HepG2 (cell line): ENCODE results near the gene GAPDH. TPM values are rescaled to one million over a fixed set of nuclear protein-coding genes. Genes with fewer than 3 reads are reported as not detected.

Experiments
- ATAC-seq: fragments of 200-7000 bp; cut with Tn5 transposase; 3 replicates; pipeline ENCODE4 v1.9.1; 2020; ENCODE audit warnings: mild to moderate bottlenecking, moderate library complexity
- BruUV-seq: library from RNA; stranded (reverse); fragments of 400-500 nt; replicated peaks from 2 replicates; lab custom pipeline; 2021; lab: Mats Ljungman, UMichigan
- CTCF ChIA-PET: fragments of 300-600 bp; formaldehyde crosslinking; extraction: SDS; loops from one replicate; lab custom pipeline; 2021; ENCODE audit warnings: low total read pairs, inconsistent platforms, low intra/inter-chr PET ratio; lab: Yijun Ruan, JAX
- POLR2A ChIA-PET: fragments of 350-600 bp; sonication (Branson Sonifier 250); formaldehyde crosslinking; loops from one replicate; lab custom pipeline; 2020; ENCODE audit warnings: antibody characterized with exemption, inconsistent platforms; lab: Yijun Ruan, JAX
- DNase-seq: peaks from one replicate; pipeline ENCODE4 v3.0.0-alpha.2; 2015; ENCODE audit warnings: low spot score
- FAIRE-seq: peaks from 3 replicates; lab custom pipeline; 2011; peaks lifted over from hg19 to GRCh38; lab: Jason Lieb, UNC
- H2AFZ ChIP-seq: one replicate; pipeline ENCODE4 v1.6.1; 2011; ENCODE audit warnings: low read length, inconsistent platforms
- H3K27ac ChIP-seq: fragments of 300-600 bp; 3 replicates; pipeline ENCODE4 v1.8.0; 2011; ENCODE audit warnings: mixed run types, mild to moderate bottlenecking, mixed read lengths, low read length, inconsistent platforms; ENCODE audit not compliant: insufficient read depth; ENCODE audit errors: extremely low read length
- H3K27me3 ChIP-seq, 2 experiments: fragments of 200-600 bp in 1 of 2; 2 replicates in 1 of 2; 3 replicates in 1 of 2; pipeline versions ENCODE4 v1.6.0 to v1.8.0; 2011; ENCODE audit warnings: low read length in 2 of 2, mild to moderate bottlenecking in 2 of 2, moderate library complexity in 2 of 2, inconsistent platforms in 1 of 2; ENCODE audit not compliant: insufficient read depth in 2 of 2, control insufficient read depth in 1 of 2
- H3K36me3 ChIP-seq, 2 experiments: fragments of 200-600 bp in 1 of 2; replicated peaks in 1 of 2; 2 replicates in 1 of 2; 3 replicates in 1 of 2; pipeline versions ENCODE4 v1.5.1 to v1.8.0; 2011; ENCODE audit warnings: low read length in 2 of 2, inconsistent platforms in 1 of 2; ENCODE audit not compliant: insufficient read depth in 2 of 2, control insufficient read depth in 1 of 2
- H3K4me1 ChIP-seq: 2 replicates; pipeline ENCODE4 v1.5.1; 2012; ENCODE audit warnings: low read length, inconsistent platforms; ENCODE audit not compliant: insufficient read depth
- H3K4me2 ChIP-seq: 2 replicates; pipeline ENCODE4 v1.6.0; 2011; ENCODE audit warnings: low read depth, low read length, inconsistent platforms
- H3K4me3 ChIP-seq, 3 experiments: fragments of 200-600 bp in 1 of 3; sonication (generic), shearing (Covaris generic) in 1 of 3; replicated peaks in 1 of 3; 2 replicates each; pipeline ENCODE4 v1.5.1; 2011 to 2016; ENCODE audit warnings: low read length in 3 of 3, inconsistent platforms in 2 of 3, low read depth in 2 of 3, mild to moderate bottlenecking in 2 of 3, control low read depth in 1 of 3, mixed read lengths in 1 of 3; ENCODE audit not compliant: insufficient read depth in 1 of 3
- H3K79me2 ChIP-seq: one replicate; pipeline ENCODE4 v1.6.1; 2011; ENCODE audit warnings: low read length, inconsistent platforms; ENCODE audit not compliant: insufficient read depth
- H3K9ac ChIP-seq: 2 replicates; pipeline ENCODE4 v1.6.0; 2011; ENCODE audit warnings: mild to moderate bottlenecking, low read depth, low read length, inconsistent platforms; ENCODE audit not compliant: insufficient read depth
- H3K9me3 ChIP-seq: 2 replicates; pipeline ENCODE4 v1.5.1; 2012; ENCODE audit warnings: mild to moderate bottlenecking, low read length
- H4K20me1 ChIP-seq: 2 replicates; pipeline ENCODE4 v1.6.0; 2011; ENCODE audit warnings: inconsistent platforms, mild to moderate bottlenecking, low read length, moderate library complexity; ENCODE audit not compliant: insufficient read depth
- FOXM1 ChIP-seq: sonication (generic); formaldehyde crosslinking; IDR thresholded peaks from 2 replicates; pipeline ENCODE4 v1.5.0; 2020; ENCODE audit warnings: missing genetic modification reagents
- HES4 ChIP-seq: sonication (generic); formaldehyde crosslinking; IDR thresholded peaks from 2 replicates; pipeline ENCODE4 v1.9.0; 2021; ENCODE audit warnings: mild to moderate bottlenecking, missing genetic modification reagents, borderline replicate concordance
- TFDP2 ChIP-seq: sonication (generic); formaldehyde crosslinking; IDR thresholded peaks from 2 replicates; pipeline ENCODE4 v1.4.0; 2020; ENCODE audit warnings: missing genetic modification reagents
- ZMYM4 ChIP-seq: sonication (generic); formaldehyde crosslinking; IDR thresholded peaks from 2 replicates; pipeline ENCODE4 v1.8.1; 2023; ENCODE audit warnings: mild to moderate bottlenecking, missing genetic modification reagents
- ZNF234 ChIP-seq: sonication (generic); formaldehyde crosslinking; conservative IDR thresholded peaks from 2 replicates; pipeline ENCODE4 v1.5.1; 2020; ENCODE audit warnings: mild to moderate bottlenecking, missing genetic modification reagents
- ZNF567 ChIP-seq: sonication (generic); formaldehyde crosslinking; IDR thresholded peaks from 2 replicates; pipeline ENCODE4 v1.8.1; 2023; ENCODE audit warnings: mild to moderate bottlenecking, missing genetic modification reagents, borderline replicate concordance
- ZNF577 ChIP-seq: sonication (generic); formaldehyde crosslinking; IDR thresholded peaks from 2 replicates; pipeline ENCODE4 v1.4.0; 2020; ENCODE audit warnings: mild to moderate bottlenecking, low read depth, missing genetic modification reagents, borderline replicate concordance
- ZNF615 ChIP-seq: sonication (generic); formaldehyde crosslinking; IDR thresholded peaks from 2 replicates; pipeline ENCODE4 v1.5.0; 2020; ENCODE audit warnings: mild to moderate bottlenecking, missing genetic modification reagents, borderline replicate concordance
- WGBS: methylation state at CpG from one replicate; pipeline ENCODE4 v1.1.6; 2017; ENCODE audit warnings: low lambda C conversion rate; 5-methylcytosine and 5-hydroxymethylcytosine counted together
- in situ Hi-C: cut with HindIII; loops from 2 replicates; pipeline ENCODE4 v1.10.0; 2017; ENCODE audit warnings: low pct_unique_long_range_greater_than_20kb; ENCODE audit not compliant: extremely low pct_ligation_motif_present
- intact Hi-C: fragments of 100-400 bp; cut with micrococcal nuclease; formaldehyde crosslinking; loops from one replicate; pipeline ENCODE4 v1.10.0; 2022; ENCODE audit not compliant: unreplicated experiment
- polyA plus RNA-seq, 8 experiments: library from polyadenylated mRNA; depleted of rRNA in 3 of 8; stranded (reverse) in 7 of 8; unstranded in 1 of 8; fragments of >200 nt; fragmentation: Illumina TruSeq in 4 of 8; extraction: Trizol in 4 of 8; gene quantifications; 2 replicates each; pipeline versions ENCODE4 v1.2.1 to v1.2.3, GENCODE V29; 2011 to 2016; ENCODE audit warnings: low read depth in 4 of 8, missing spikeins in 1 of 8, mixed read lengths in 1 of 8; ENCODE audit not compliant: insufficient read depth in 1 of 8
- total RNA-seq, 5 experiments: library from RNA; depleted of rRNA; stranded (reverse); fragments of >200 nt; fragmentation: Illumina TruSeq; extraction: Trizol; gene quantifications; 2 replicates each; pipeline ENCODE4 v1.2.3, GENCODE V29; 2016; ENCODE audit warnings: low read depth in 1 of 5
- TF ChIP-seq, protein P1 (sequence below): sonication (generic); formaldehyde crosslinking; IDR thresholded peaks from 2 replicates; pipeline ENCODE4 v1.4.0; 2020; ENCODE audit warnings: missing genetic modification reagents
- TF ChIP-seq, protein P2 (sequence below): sonication (generic); formaldehyde crosslinking; IDR thresholded peaks from 2 replicates; pipeline ENCODE4 v1.4.0; 2020; ENCODE audit warnings: mild to moderate bottlenecking, missing genetic modification reagents

GAPDH gene
- total and polyA plus RNA-seq, 2 of the 13 experiments (the other 11 are each of a cell fraction or from before 2014, with no cell fraction given), result 3,038 to 12,722 TPM

GRCh38 chr12:6547566-6547965 is 13.2 kb downstream of the GAPDH start:
- Histone ChIP-seq H3K9me3 (no peaks in the 10 kb centered on the region), H3K4me1 (peaks cover 27% of the 10 kb centered on the region), H3K27ac (no peak overlapping the region), H4K20me1 (no peaks in the 10 kb centered on the region), H3K79me2 (peaks cover 16% of the 10 kb centered on the region), H2AFZ (no peak overlapping the region), H3K36me3 (peaks cover 23 to 60% of the 10 kb centered on the region in 2 experiments; a peak in 4 of 5 replicates), H3K27me3 (no peaks in the 10 kb centered on the region), H3K9ac (no peak overlapping the region), H3K4me3 (no peak overlapping the region), H3K4me2 (no peak overlapping the region)
- WGBS, result 91% methylated on average over 1 of the region's 1 CpG
- ATAC-seq (no peak), DNase-seq (no peak), FAIRE-seq (no peak)
- intact Hi-C loops (no loop called here), in situ Hi-C loops (no loop called here)
- no TSS peak for BruUV-seq
- ChIA-PET CTCF (no interaction called here), POLR2A (no interaction called here)
- TF ChIP-seq FOXM1 (CRISPR knock-in tag), result no peak
- TF ChIP-seq ZNF615, result no peak
- no peak for TF ChIP-seq ZNF234
- TF ChIP-seq TFDP2 (CRISPR knock-in tag), result no peak
- TF ChIP-seq, protein P1, sequence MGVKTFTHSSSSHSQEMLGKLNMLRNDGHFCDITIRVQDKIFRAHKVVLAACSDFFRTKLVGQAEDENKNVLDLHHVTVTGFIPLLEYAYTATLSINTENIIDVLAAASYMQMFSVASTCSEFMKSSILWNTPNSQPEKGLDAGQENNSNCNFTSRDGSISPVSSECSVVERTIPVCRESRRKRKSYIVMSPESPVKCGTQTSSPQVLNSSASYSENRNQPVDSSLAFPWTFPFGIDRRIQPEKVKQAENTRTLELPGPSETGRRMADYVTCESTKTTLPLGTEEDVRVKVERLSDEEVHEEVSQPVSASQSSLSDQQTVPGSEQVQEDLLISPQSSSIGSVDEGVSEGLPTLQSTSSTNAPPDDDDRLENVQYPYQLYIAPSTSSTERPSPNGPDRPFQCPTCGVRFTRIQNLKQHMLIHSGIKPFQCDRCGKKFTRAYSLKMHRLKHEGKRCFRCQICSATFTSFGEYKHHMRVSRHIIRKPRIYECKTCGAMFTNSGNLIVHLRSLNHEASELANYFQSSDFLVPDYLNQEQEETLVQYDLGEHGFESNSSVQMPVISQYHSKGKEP (CRISPR knock-in tag), result no peak
- TF ChIP-seq, protein P2, sequence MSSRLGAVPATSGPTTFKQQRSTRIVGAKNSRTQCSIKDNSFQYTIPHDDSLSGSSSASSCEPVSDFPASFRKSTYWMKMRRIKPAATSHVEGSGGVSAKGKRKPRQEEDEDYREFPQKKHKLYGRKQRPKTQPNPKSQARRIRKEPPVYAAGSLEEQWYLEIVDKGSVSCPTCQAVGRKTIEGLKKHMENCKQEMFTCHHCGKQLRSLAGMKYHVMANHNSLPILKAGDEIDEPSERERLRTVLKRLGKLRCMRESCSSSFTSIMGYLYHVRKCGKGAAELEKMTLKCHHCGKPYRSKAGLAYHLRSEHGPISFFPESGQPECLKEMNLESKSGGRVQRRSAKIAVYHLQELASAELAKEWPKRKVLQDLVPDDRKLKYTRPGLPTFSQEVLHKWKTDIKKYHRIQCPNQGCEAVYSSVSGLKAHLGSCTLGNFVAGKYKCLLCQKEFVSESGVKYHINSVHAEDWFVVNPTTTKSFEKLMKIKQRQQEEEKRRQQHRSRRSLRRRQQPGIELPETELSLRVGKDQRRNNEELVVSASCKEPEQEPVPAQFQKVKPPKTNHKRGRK, result no peak
- TF ChIP-seq ZNF567 (CRISPR knock-in tag), result no peak
- TF ChIP-seq HES4, result no peak
- no peak for TF ChIP-seq ZNF577 (CRISPR knock-in tag)
- no peak for TF ChIP-seq ZMYM4 (CRISPR knock-in tag)
